GM06990 (cell line): Measurements from ENCODE around the gene BSND.

Experiments
- DNase-seq: peaks from one replicate; pipeline ENCODE4 v3.0.0-alpha.2; 2011; ENCODE audit not compliant: insufficient read length; ENCODE audit errors: extremely low read depth
- H3K27me3 ChIP-seq: replicated peaks from 2 replicates; pipeline ENCODE4 v1.6.0; 2011; ENCODE audit warnings: low read length; ENCODE audit not compliant: control insufficient read depth, insufficient read depth
- H3K36me3 ChIP-seq: 2 replicates; pipeline ENCODE4 v1.5.1; 2011; ENCODE audit warnings: low read length; ENCODE audit not compliant: control insufficient read depth, insufficient read depth
- H3K4me3 ChIP-seq: replicated peaks from 2 replicates; pipeline ENCODE4 v1.5.1; 2011; ENCODE audit warnings: low read depth, mild to moderate bottlenecking, control low read depth, low read length
- CTCF ChIP-seq: IDR thresholded peaks from 2 replicates; pipeline ENCODE4 v1.5.1; 2011; ENCODE audit warnings: low read length, control low read depth, mild to moderate bottlenecking, inconsistent platforms; ENCODE audit not compliant: insufficient read depth, poor library complexity, severe bottlenecking

Gene BSND

GRCh38 chr1:55059302-55060132 lies 60.8 kb downstream of the BSND start:
- no peak for TF ChIP-seq CTCF
- DNase-seq = no peak
- Histone ChIP-seq H3K27me3 (no peaks in the 10 kb centered on the region), H3K36me3 (no peaks in the 10 kb centered on the region), H3K4me3 (no peak overlapping the region)

- no peaks in the 10 kb centered on the region for H3K36me3 ChIP-seq
- H3K27me3 ChIP-seq = no peaks in the 10 kb centered on the region
- H3K4me3 ChIP-seq = no peak overlapping the region
- no peak for TF ChIP-seq CTCF
- no peak for DNase-seq
These were observed 61.6 kb downstream of the BSND start for GRCh38 chr1:55060133-55060999.

GRCh38 chr1:55061000-55061705 lies 62.4 kb downstream of the BSND start:
- no peak for TF ChIP-seq CTCF
- Histone ChIP-seq H3K4me3 (no peak overlapping the region), H3K27me3 (no peaks in the 10 kb centered on the region), H3K36me3 (no peaks in the 10 kb centered on the region)
- DNase-seq = no peak
